Tibial nerve (tissue), 3 donors: ENCODE measurements around the gene BOC.

Experiments
- CTCF ChIP-seq, 5 experiments: fragments of 200-600 bp in 3 of 5; fragments of 450-650 bp in 2 of 5; sonication (generic) in 3 of 5; IDR thresholded peaks; one replicate each; pipeline ENCODE4 v1.5.1; 2016 to 2019; ENCODE audit warnings: antibody characterized with exemption in 5 of 5, mild to moderate bottlenecking in 3 of 5, moderate library complexity in 2 of 5
- POLR2A ChIP-seq, 2 donors: fragments of 450-650 bp; IDR thresholded peaks; one replicate each; pipeline ENCODE4 v1.6.1; 2017; ENCODE audit warnings: antibody characterized with exemption in 2 of 2, mild to moderate bottlenecking in 2 of 2, moderate library complexity in 2 of 2

- TF ChIP-seq CTCF (IDR thresholded peaks at IDR 0.05) (no peak), POLR2A (IDR thresholded peaks at IDR 0.05) (no peak)
Measured at GRCh38 chr3:113233497-113233896, 22.1 kb downstream of the BOC start.
